ENCODE measurements around the gene PIK3CB. TPM values are rescaled to one million over a fixed set of nuclear protein-coding genes. Genes with fewer than 3 reads are reported as not detected.

The PIK3CB gene
- total RNA-seq, 2 donors from 2014 or later, result 51.4 to 53.0 TPM

- H3K9me3 Mint-ChIP-seq, result peaks cover 25% of the 10 kb centered on the region
- peaks cover 15% of the 10 kb centered on the region for H3K36me3 Mint-ChIP-seq (ENCODE audit: low read depth)
- WGBS, 2 experiments (ENCODE audit: insufficient coverage in 1 of 2, insufficient read length in 1 of 2), result 98 to 100% methylated on average over 2 of the region's 2 CpGs
- no peaks in the 10 kb centered on the region for H3K36me3 ChIP-seq (ENCODE audit: control insufficient read depth, insufficient read depth, low read length)
- H3K4me1 Mint-ChIP-seq, result peaks cover 8% of the 10 kb centered on the region
- peak overlapping the region; percentile 43 for H3K4me3 ChIP-seq (ENCODE audit: low read length)
- H3K9me3 ChIP-seq (ENCODE audit: control insufficient read depth, low read length), result peaks cover 34% of the 10 kb centered on the region
- TF ChIP-seq CTCF (conservative IDR thresholded peaks at IDR 0.05), result no peak
- H3K4me1 ChIP-seq (ENCODE audit: control insufficient read depth, insufficient read depth, low read length), result peaks cover 2% of the 10 kb centered on the region
- no peak overlapping the region for H3K27ac ChIP-seq (ENCODE audit: low read depth, low read length)
- no peak overlapping the region for H3K4me3 Mint-ChIP-seq
- H3K27ac Mint-ChIP-seq, result no peak overlapping the region
- H3K27me3 Mint-ChIP-seq (ENCODE audit: insufficient read depth), result no peaks in the 10 kb centered on the region
- DNase-seq, result no peak
- no peaks in the 10 kb centered on the region for H3K27me3 ChIP-seq (ENCODE audit: control insufficient read depth, insufficient read depth, low read length, poor library complexity, severe bottlenecking)
- H3K9ac ChIP-seq (ENCODE audit: extremely low read depth, low read length, poor library complexity, severe bottlenecking), result no peak overlapping the region
Observed at GRCh38 chr3:138877226-138877625, 42.5 kb upstream of the PIK3CB start.

GRCh38 chr3:138875754-138876664 is 41.3 kb upstream of the PIK3CB start:
- no peak overlapping the region for H3K27ac Mint-ChIP-seq
- DNase-seq, result no peak
- 92 to 95% methylated on average over 8 to 12 of the region's 12 CpGs for WGBS, 2 experiments (ENCODE audit: insufficient coverage in 1 of 2, insufficient read length in 1 of 2)
- Histone ChIP-seq H3K4me3 (ENCODE audit: low read length) (peak overlapping the region; percentile 69), H3K4me1 (ENCODE audit: control insufficient read depth, insufficient read depth, low read length) (peaks cover 2% of the 10 kb centered on the region), H3K9ac (ENCODE audit: extremely low read depth, low read length, poor library complexity, severe bottlenecking) (no peak overlapping the region), H3K9me3 (ENCODE audit: control insufficient read depth, low read length) (peaks cover 26% of the 10 kb centered on the region), H3K36me3 (ENCODE audit: control insufficient read depth, insufficient read depth, low read length) (no peaks in the 10 kb centered on the region), H3K27ac (ENCODE audit: low read depth, low read length) (no peak overlapping the region), H3K27me3 (ENCODE audit: control insufficient read depth, insufficient read depth, low read length, poor library complexity, severe bottlenecking) (no peaks in the 10 kb centered on the region)
- H3K36me3 Mint-ChIP-seq (ENCODE audit: low read depth), result peaks cover 15% of the 10 kb centered on the region
- no peak overlapping the region for H3K4me3 Mint-ChIP-seq
- peaks cover 8% of the 10 kb centered on the region for H3K4me1 Mint-ChIP-seq
- H3K9me3 Mint-ChIP-seq, result peaks cover 25% of the 10 kb centered on the region
- TF ChIP-seq CTCF (conservative IDR thresholded peaks at IDR 0.05), result no peak
- no peaks in the 10 kb centered on the region for H3K27me3 Mint-ChIP-seq (ENCODE audit: insufficient read depth)

- no peak for DNase-seq
- Histone ChIP-seq H3K36me3 (ENCODE audit: control insufficient read depth, insufficient read depth, low read length) (no peaks in the 10 kb centered on the region), H3K9ac (ENCODE audit: extremely low read depth, low read length, poor library complexity, severe bottlenecking) (no peak overlapping the region), H3K4me1 (ENCODE audit: control insufficient read depth, insufficient read depth, low read length) (peaks cover 2% of the 10 kb centered on the region), H3K4me3 (ENCODE audit: low read length) (peak overlapping the region; percentile 69), H3K27me3 (ENCODE audit: control insufficient read depth, insufficient read depth, low read length, poor library complexity, severe bottlenecking) (no peaks in the 10 kb centered on the region), H3K27ac (ENCODE audit: low read depth, low read length) (no peak overlapping the region), H3K9me3 (ENCODE audit: control insufficient read depth, low read length) (peaks cover 26% of the 10 kb centered on the region)
- Mint-ChIP-seq H3K27me3 (ENCODE audit: insufficient read depth) (no peaks in the 10 kb centered on the region), H3K9me3 (peaks cover 25% of the 10 kb centered on the region), H3K4me3 (no peak overlapping the region), H3K4me1 (peaks cover 8% of the 10 kb centered on the region), H3K36me3 (ENCODE audit: low read depth) (peaks cover 15% of the 10 kb centered on the region), H3K27ac (no peak overlapping the region)
- WGBS, 2 experiments (ENCODE audit: insufficient coverage in 1 of 2, insufficient read length in 1 of 2), result 89 to 96% methylated on average over 3 to 5 of the region's 6 CpGs
- no peak for TF ChIP-seq CTCF (conservative IDR thresholded peaks at IDR 0.05)
Observed at GRCh38 chr3:138875096-138875753, 40.5 kb upstream of the PIK3CB start.

Data from endodermal cell (in vitro differentiated cells).